ENCODE data around the gene HPX. TPM values are rescaled to one million over a fixed set of nuclear protein-coding genes. Genes with fewer than 3 reads are reported as not detected.

Gene HPX
- total RNA-seq, 1 experiment from 2014 or later: 0.75 TPM

DNA sequence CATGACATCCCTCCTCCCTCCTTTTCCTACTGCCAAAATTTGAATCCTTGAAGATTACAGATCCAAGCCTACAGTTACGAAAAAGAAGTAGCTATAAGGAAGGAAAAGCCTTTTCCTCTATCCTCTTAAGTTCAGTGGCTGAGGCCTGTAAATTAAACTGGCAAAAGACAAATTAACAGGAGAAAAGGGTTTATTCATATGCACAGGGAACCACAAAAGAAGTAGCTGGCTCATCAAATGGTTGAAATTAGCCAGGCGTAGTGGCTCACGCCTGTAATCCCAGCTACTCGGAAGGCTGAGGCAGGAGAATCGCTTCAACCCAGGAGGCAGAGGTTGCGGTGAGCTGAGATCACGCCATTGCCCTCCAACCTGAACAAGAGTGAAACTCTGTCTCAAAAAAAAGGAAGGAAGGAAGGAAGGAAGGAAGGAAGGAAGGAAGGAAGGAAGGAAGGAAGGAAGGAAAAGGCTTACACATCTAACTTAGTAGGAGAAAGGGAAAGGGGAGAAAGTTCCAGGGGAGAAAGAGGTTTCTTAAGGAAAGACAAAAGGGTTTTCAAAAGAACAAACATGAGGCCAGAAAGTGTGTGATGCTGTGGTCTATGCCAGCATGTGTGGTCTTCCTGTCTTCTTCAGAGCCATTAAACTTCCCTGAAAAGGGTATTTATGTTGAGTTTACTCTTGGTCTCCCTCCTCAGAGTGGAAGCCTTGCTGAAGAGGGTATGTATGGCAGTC is 55.6 kb downstream of the HPX start:
- ChIA-PET CTCF (interaction anchor here (0.6 to 4.4 kb wide), 11 partner anchors 7 to 320 kb away, joined by 3 to 50 read pairs (median 4); no protein-coding TSS in a partner anchor), POLR2A (interaction anchor here (0.7 to 0.9 kb wide), 2 partner anchors 40 to 60 kb away, joined by 3 to 4 read pairs; no protein-coding TSS in a partner anchor)
- Mint-ChIP-seq H3K36me3 (ENCODE audit: insufficient read depth, unreplicated experiment) (no peaks in the 10 kb centered on the region), H3K4me1 (ENCODE audit: insufficient read depth, unreplicated experiment) (peaks cover 24% of the 10 kb centered on the region), H3K4me3 (ENCODE audit: unreplicated experiment) (no peak overlapping the region), H3K27me3 (ENCODE audit: insufficient read depth, unreplicated experiment) (no peaks in the 10 kb centered on the region), H3K9me3 (ENCODE audit: unreplicated experiment) (no peaks in the 10 kb centered on the region), H3K27ac (ENCODE audit: low read depth, unreplicated experiment) (no peak overlapping the region)
- TF ChIP-seq CTCF (IDR thresholded peaks at IDR 0.05; ENCODE audit: unreplicated experiment): no peak
- no peak for DNase-seq (ENCODE audit: unreplicated experiment)
- no TSS peak for BruUV-seq (replicated peaks)
- intact Hi-C loops (cut with micrococcal nuclease): no loop called here

Other genes starting within 250 kb of the HPX start
- not detected in 2 replicates for gene OR52W1, start 241.8 kb downstream of the HPX start, total RNA-seq (2022)
- not detected in 2 replicates for gene C11orf42, start 235.4 kb downstream of the HPX start, total RNA-seq (2022)
- 44.6 and 51.1 TPM in 2 replicates for gene FHIP1B, start 206.4 kb downstream of the HPX start, total RNA-seq (2022)
- gene CNGA4, start 201.9 kb downstream of the HPX start, total RNA-seq (2022): not detected in 2 replicates
- gene CCKBR, start 181.1 kb downstream of the HPX start, total RNA-seq (2022): not detected in 2 replicates
- 69.9 and 89.5 TPM in 2 replicates for gene CAVIN3, start 120.5 kb downstream of the HPX start, total RNA-seq (2022)
- gene SMPD1, start 50.5 kb downstream of the HPX start, total RNA-seq (2022): 15.0 and 32.2 TPM in 2 replicates
- 0.89 and 1.3 TPM in 2 replicates for gene APBB1, start 21.9 kb downstream of the HPX start, total RNA-seq (2022)
- gene TRIM3, start 33.0 kb upstream of the HPX start, total RNA-seq (2022): 7.3 and 7.4 TPM in 2 replicates
- 76.3 and 96.0 TPM in 2 replicates for gene ARFIP2, start 40.3 kb upstream of the HPX start, total RNA-seq (2022)
- gene TIMM10B, start 40.5 kb upstream of the HPX start, total RNA-seq (2022): 36.2 and 42.1 TPM in 2 replicates
- 18.3 and 26.5 TPM in 2 replicates for gene DNHD1, start 56.3 kb upstream of the HPX start, total RNA-seq (2022)
- 23.4 and 27.6 TPM in 2 replicates for gene RRP8, start 162.6 kb upstream of the HPX start, total RNA-seq (2022)
- 78.9 and 92.3 TPM in 2 replicates for gene ILK, start 162.8 kb upstream of the HPX start, total RNA-seq (2022)
- gene TAF10, start 171.2 kb upstream of the HPX start, total RNA-seq (2022): 157 and 167 TPM in 2 replicates
- 26.9 and 46.5 TPM in 2 replicates for gene TPP1, start 178.4 kb upstream of the HPX start, total RNA-seq (2022)
- 0.19 and 0.27 TPM in 2 replicates for gene DCHS1, start 214.8 kb upstream of the HPX start, total RNA-seq (2022)
- 78.0 and 88.4 TPM in 2 replicates for gene MRPL17, start 242.4 kb upstream of the HPX start, total RNA-seq (2022)